KMS-11 (cell line): ENCODE data around the gene MAN2B2.
A peak's percentile ranks its signal among the peaks of the same experiment; 100 is the strongest.
"Not testable (repeated sequence)": the region's sequence is repeated elsewhere in the genome, so short reads cannot be mapped to it uniquely, and the experiment has no call there.

Experiments
- H2AFZ ChIP-seq: fragments of 200-600 bp; sonication (generic); 2 replicates; pipeline ENCODE4 v1.6.1; 2016; ENCODE audit warnings: antibody characterized with exemption, mixed run types, low read depth
- H3K27ac ChIP-seq: fragments of 200-600 bp; sonication (generic); 2 replicates; pipeline ENCODE4 v1.6.1; 2016; ENCODE audit warnings: mild to moderate bottlenecking, mixed run types
- H3K27me3 ChIP-seq: fragments of 200-600 bp; sonication (generic); 2 replicates; pipeline ENCODE4 v1.6.1; 2017; ENCODE audit warnings: mild to moderate bottlenecking, low read depth, mixed run types, moderate library complexity; ENCODE audit not compliant: insufficient read depth
- H3K36me3 ChIP-seq: fragments of 200-600 bp; sonication (generic); 2 replicates; pipeline ENCODE4 v1.6.1; 2017; ENCODE audit warnings: mild to moderate bottlenecking, mixed run types; ENCODE audit not compliant: insufficient read depth
- H3K4me1 ChIP-seq: fragments of 200-600 bp; sonication (generic); 2 replicates; pipeline ENCODE4 v1.6.1; 2016; ENCODE audit warnings: mild to moderate bottlenecking, low read depth, mixed run types; ENCODE audit not compliant: poor library complexity, severe bottlenecking
- H3K4me2 ChIP-seq: fragments of 200-600 bp; sonication (generic); 2 replicates; pipeline ENCODE4 v1.7.0; 2016; ENCODE audit warnings: mild to moderate bottlenecking, mixed run types
- H3K4me3 ChIP-seq: fragments of 200-600 bp; sonication (generic); IDR thresholded peaks from 2 replicates; pipeline ENCODE4 v1.6.1; 2017; ENCODE audit warnings: low read depth, low read length, mixed read lengths; ENCODE audit not compliant: insufficient read depth
- H3K79me2 ChIP-seq: fragments of 200-600 bp; sonication (generic); 2 replicates; pipeline ENCODE4 v1.6.1; 2016; ENCODE audit warnings: low read depth, mixed run types; ENCODE audit not compliant: insufficient read depth
- H3K9ac ChIP-seq: fragments of 200-600 bp; sonication (generic); 2 replicates; pipeline ENCODE4 v1.6.1; 2016; ENCODE audit warnings: mild to moderate bottlenecking, mixed run types
- H4K20me1 ChIP-seq: fragments of 200-600 bp; sonication (generic); 2 replicates; pipeline ENCODE4 v1.6.1; 2016; ENCODE audit warnings: mild to moderate bottlenecking, mixed run types; ENCODE audit not compliant: insufficient read depth
- CTCF ChIP-seq: fragments of 200-600 bp; sonication (generic); conservative IDR thresholded peaks from 2 replicates; pipeline ENCODE4 v1.6.1; 2017; ENCODE audit warnings: low read depth, mild to moderate bottlenecking, antibody characterized with exemption, low read length, moderate library complexity, mixed read lengths

MAN2B2 gene

GRCh38 chr4:6668391-6668790 is 93.4 kb downstream of the MAN2B2 start:
- Histone ChIP-seq H4K20me1 (no peaks in the 10 kb centered on the region), H3K27me3 (no peaks in the 10 kb centered on the region), H3K9ac (no peak overlapping the region), H3K79me2 (no peaks in the 10 kb centered on the region), H3K4me1 (no peaks in the 10 kb centered on the region), H3K27ac (no peak overlapping the region), H3K4me2 (no peak overlapping the region), H3K4me3 (no peak overlapping the region), H2AFZ (no peak overlapping the region), H3K36me3 (no peaks in the 10 kb centered on the region)
- no peak for TF ChIP-seq CTCF

GRCh38 chr4:6671648-6672047 is 96.7 kb downstream of the MAN2B2 start:
- Histone ChIP-seq H3K4me2 (no peak overlapping the region), H3K27me3 (no peaks in the 10 kb centered on the region), H2AFZ (no peak overlapping the region), H3K36me3 (no peaks in the 10 kb centered on the region), H3K9ac (no peak overlapping the region), H3K79me2 (peaks cover 18% of the 10 kb centered on the region), H3K4me3 (no peak overlapping the region), H3K4me1 (peaks cover 17% of the 10 kb centered on the region), H4K20me1 (no peaks in the 10 kb centered on the region; the same call in 1 of the 2 replicates), H3K27ac (no peak overlapping the region)
- TF ChIP-seq CTCF = no peak

- peaks cover 17% of the 10 kb centered on the region for H3K4me1 ChIP-seq
- H2AFZ ChIP-seq = no peak overlapping the region
- H4K20me1 ChIP-seq = no peaks in the 10 kb centered on the region; the same call in 1 of the 2 replicates
- H3K27ac ChIP-seq = no peak overlapping the region
- TF ChIP-seq CTCF = no peak
- H3K27me3 ChIP-seq = no peaks in the 10 kb centered on the region
- no peak overlapping the region for H3K4me3 ChIP-seq
- peaks cover 19% of the 10 kb centered on the region for H3K79me2 ChIP-seq
- no peaks in the 10 kb centered on the region for H3K36me3 ChIP-seq
- H3K4me2 ChIP-seq = no peak overlapping the region
- no peak overlapping the region for H3K9ac ChIP-seq
Measured at GRCh38 chr4:6672131-6672530, 97.1 kb downstream of the MAN2B2 start.

GRCh38 chr4:6672541-6673190 is 97.7 kb downstream of the MAN2B2 start:
- peak overlapping the region; percentile 81; the same call in 1 of the 2 replicates for H2AFZ ChIP-seq
- H3K79me2 ChIP-seq = peaks cover 19% of the 10 kb centered on the region
- not testable (repeated sequence) for H3K36me3 ChIP-seq, H3K4me3 ChIP-seq, H3K27me3 ChIP-seq, H3K4me2 ChIP-seq, H3K27ac ChIP-seq, H3K9ac ChIP-seq, H4K20me1 ChIP-seq
- peaks cover 17% of the 10 kb centered on the region for H3K4me1 ChIP-seq
